ENCODE measurements around the gene TOP2B. TPM values are rescaled to one million over a fixed set of nuclear protein-coding genes. Genes with fewer than 3 reads are reported as not detected.

Gene TOP2B
- total RNA-seq, 1 experiment from 2014 or later, result 181 TPM

GRCh38 chr3:25567806-25568524, 96.7 kb downstream of the TOP2B start:
- Histone ChIP-seq H2BK20ac (ENCODE audit: low read depth, low read length, poor library complexity, severe bottlenecking) (no peak overlapping the region), H2BK15ac (ENCODE audit: low read depth, low read length) (no peak overlapping the region), H3T11ph (ENCODE audit: low read length) (no peak overlapping the region), H3K18ac (ENCODE audit: insufficient read length, low read depth, low read length) (no peak overlapping the region), H2BK5ac (ENCODE audit: insufficient read length, low read length) (no peak overlapping the region), H3K79me2 (ENCODE audit: insufficient read depth, low read length) (no peaks in the 10 kb centered on the region), H3K56ac (ENCODE audit: insufficient read length, low read depth, low read length) (no peak overlapping the region), H3K27ac (ENCODE audit: insufficient read length, low read depth, low read length) (no peak overlapping the region), H3K14ac (ENCODE audit: insufficient read depth, low read length) (peak overlapping the region; percentile 21; the same call in 1 of the 2 replicates), H3K23ac (ENCODE audit: insufficient read length, low read depth, low read length) (no peak overlapping the region), H4K5ac (ENCODE audit: insufficient read length, low read depth, low read length) (no peak overlapping the region), H2AFZ (ENCODE audit: low read length) (no peak overlapping the region), H3K23me2 (ENCODE audit: insufficient read length, low read depth, low read length, poor library complexity, severe bottlenecking) (no peaks in the 10 kb centered on the region), H3K4ac (ENCODE audit: low read depth, low read length) (no peak overlapping the region), H4K91ac (ENCODE audit: insufficient read length, low read depth, low read length) (no peak overlapping the region), H3K9me3 (ENCODE audit: control insufficient read depth, low read depth, low read length) (no peaks in the 10 kb centered on the region), H4K20me1 (ENCODE audit: control insufficient read depth, insufficient read depth, insufficient read length) (no peaks in the 10 kb centered on the region), H3K4me1 (ENCODE audit: insufficient read depth, low read length) (no peaks in the 10 kb centered on the region; the same call in 1 of the 2 replicates), H2BK120ac (ENCODE audit: low read depth, low read length, poor library complexity, severe bottlenecking) (no peak overlapping the region), H2BK12ac (ENCODE audit: insufficient read length, low read depth, low read length) (no peak overlapping the region), H3K4me2 (ENCODE audit: insufficient read depth, insufficient read length, low read length) (no peak overlapping the region), H3K9ac (ENCODE audit: extremely low read depth, insufficient read length, low read length) (no peak overlapping the region), H3K27me3 (ENCODE audit: insufficient read depth, low read length) (no peaks in the 10 kb centered on the region), H2AK5ac (ENCODE audit: insufficient read length, low read length) (no peak overlapping the region), H3K79me1 (ENCODE audit: insufficient read depth, low read depth, low read length, poor library complexity, severe bottlenecking) (no peaks in the 10 kb centered on the region), H4K8ac (replicated peaks; ENCODE audit: insufficient read length, low read depth, low read length) (no peak overlapping the region)
- no CpG with 5 or more reads among the region's 14 CpGs for WGBS (ENCODE audit: extremely low coverage, insufficient read length, low lambda C conversion rate)
- Mint-ChIP-seq H3K4me3 (no peak overlapping the region), H3K9me3 (no peaks in the 10 kb centered on the region), H3K27ac (no peak overlapping the region), H3K36me3 (ENCODE audit: insufficient read depth in 1 of 3, low read depth in 3 of 3) (no peaks in the 10 kb centered on the region), H3K27me3 (ENCODE audit: low read depth) (peaks cover 2% of the 10 kb centered on the region), H3K4me1 (peaks cover under 1 to 6% of the 10 kb centered on the region in 2 experiments)
- no peak for DNase-seq
- TF ChIP-seq CTCF (conservative IDR thresholded peaks at IDR 0.05), result no peak
